ENCODE results near the gene RASA3.
"Not testable (repeated sequence)": the region's sequence is repeated elsewhere in the genome, so short reads cannot be mapped to it uniquely, and the experiment has no call there.

Gene RASA3

GRCh38 chr13:114098689-114099056, 33.8 kb downstream of the RASA3 start:
- DNase-seq = not testable (repeated sequence)

GRCh38 chr13:114097893-114098688, 34.3 kb downstream of the RASA3 start:
- no peak for DNase-seq

GRCh38 chr13:114097212-114097892, 35.1 kb downstream of the RASA3 start:
- no peak for DNase-seq

- no peak for DNase-seq
These were observed 35.6 kb downstream of the RASA3 start for GRCh38 chr13:114096811-114097211.

GRCh38 chr13:114096031-114096485, 36.4 kb downstream of the RASA3 start:
- DNase-seq = no peak

- DNase-seq = no peak
These were observed 36.9 kb downstream of the RASA3 start for GRCh38 chr13:114095486-114095885.

GRCh38 chr13:114093118-114093517, 39.3 kb downstream of the RASA3 start:
- no peak for DNase-seq

- no peak for DNase-seq
These were observed 40.0 kb downstream of the RASA3 start for GRCh38 chr13:114092468-114092867.

- no peak for DNase-seq
These were observed 41.9 kb downstream of the RASA3 start for GRCh38 chr13:114090476-114090875.

- DNase-seq = no peak
These were observed 42.5 kb downstream of the RASA3 start for GRCh38 chr13:114089751-114090400.

GRCh38 chr13:114089341-114089740, 43.1 kb downstream of the RASA3 start:
- DNase-seq = no peak

GRCh38 chr13:114088863-114089262, 43.6 kb downstream of the RASA3 start:
- no peak for DNase-seq

- no peak for DNase-seq
These were observed 44.2 kb downstream of the RASA3 start for GRCh38 chr13:114088234-114088633.

- no peak for DNase-seq
These were observed 45.0 kb downstream of the RASA3 start for GRCh38 chr13:114087430-114087829.

- no peak for DNase-seq
These were observed 49.4 kb downstream of the RASA3 start for GRCh38 chr13:114082849-114083645.

GRCh38 chr13:114081761-114082681, 50.4 kb downstream of the RASA3 start:
- DNase-seq = no peak

GRCh38 chr13:114080739-114081561, 51.5 kb downstream of the RASA3 start:
- DNase-seq = no peak

GRCh38 chr13:114079601-114080536, 52.6 kb downstream of the RASA3 start:
- DNase-seq = no peak

Measured in activated gamma-delta T cell treated with Interleukin-2 at 50 U/mL for 16 hours (primary cell).